ENCODE measurements around the gene ZNF423. TPM values are rescaled to one million over a fixed set of nuclear protein-coding genes. Genes with fewer than 3 reads are reported as not detected.

The ZNF423 gene
- total RNA-seq, 2 experiments from 2014 or later: not detected

DNA sequence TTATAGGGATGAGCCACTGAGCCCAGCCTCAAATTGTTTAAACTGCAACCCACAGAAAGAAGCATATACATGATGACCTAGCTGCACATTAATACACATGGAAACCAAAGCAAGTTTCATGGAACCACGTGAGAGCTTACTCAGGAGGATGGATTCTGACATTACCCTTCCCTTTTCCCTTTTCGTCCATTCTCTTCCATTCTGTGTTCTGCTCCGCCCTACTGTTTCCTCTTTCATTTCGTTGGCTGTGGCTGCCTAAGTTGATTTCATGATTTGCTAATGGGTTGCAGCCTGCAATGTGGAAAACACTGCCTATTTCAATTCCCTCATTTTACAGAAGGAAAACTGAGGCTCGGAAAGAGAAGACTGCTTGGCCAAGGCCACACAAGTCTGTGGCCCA lies 305.8 kb downstream of the ZNF423 start:
- H3K36me3 Mint-ChIP-seq (ENCODE audit: low read depth): no peaks in the 10 kb centered on the region
- no peak for ATAC-seq
- intact Hi-C loops (cut with micrococcal nuclease): no loop called here
- H3K27me3 Mint-ChIP-seq: no peaks in the 10 kb centered on the region
- CTCF ChIA-PET: no interaction called here
- H3K9me3 Mint-ChIP-seq: no peaks in the 10 kb centered on the region
- POLR2A ChIA-PET: no interaction called here
- no peak for DNase-seq
- no peaks in the 10 kb centered on the region for H3K4me1 Mint-ChIP-seq (ENCODE audit: low read depth)
- H3K27ac Mint-ChIP-seq: no peak overlapping the region
- no peak for TF ChIP-seq CTCF (IDR thresholded peaks at IDR 0.05)
- no peak overlapping the region for H3K4me3 Mint-ChIP-seq

GRCh38 chr16:49548325-49548970 lies 307.5 kb downstream of the ZNF423 start:
- Mint-ChIP-seq H3K4me1 (ENCODE audit: low read depth) (no peaks in the 10 kb centered on the region), H3K27me3 (no peaks in the 10 kb centered on the region), H3K36me3 (ENCODE audit: low read depth) (no peaks in the 10 kb centered on the region), H3K27ac (no peak overlapping the region), H3K4me3 (no peak overlapping the region), H3K9me3 (no peaks in the 10 kb centered on the region)
- intact Hi-C loops (cut with micrococcal nuclease): no loop called here
- ChIA-PET CTCF (no interaction called here), POLR2A (no interaction called here)
- DNase-seq (no peak), ATAC-seq (no peak)
- TF ChIP-seq CTCF (IDR thresholded peaks at IDR 0.05): no peak

GRCh38 chr16:49547448-49547847 lies 308.5 kb downstream of the ZNF423 start:
- ATAC-seq: no peak
- POLR2A ChIA-PET: no interaction called here
- H3K4me1 Mint-ChIP-seq (ENCODE audit: low read depth): no peaks in the 10 kb centered on the region
- DNase-seq: no peak
- no peak overlapping the region for H3K4me3 Mint-ChIP-seq
- no peaks in the 10 kb centered on the region for H3K9me3 Mint-ChIP-seq
- no peak for TF ChIP-seq CTCF (IDR thresholded peaks at IDR 0.05)
- CTCF ChIA-PET: no interaction called here
- intact Hi-C loops (cut with micrococcal nuclease): no loop called here
- no peaks in the 10 kb centered on the region for H3K36me3 Mint-ChIP-seq (ENCODE audit: low read depth)
- H3K27ac Mint-ChIP-seq: no peak overlapping the region
- no peaks in the 10 kb centered on the region for H3K27me3 Mint-ChIP-seq

GRCh38 chr16:49546735-49547134 lies 309.2 kb downstream of the ZNF423 start:
- Mint-ChIP-seq H3K27me3 (no peaks in the 10 kb centered on the region), H3K4me1 (ENCODE audit: low read depth) (no peaks in the 10 kb centered on the region), H3K9me3 (no peaks in the 10 kb centered on the region), H3K36me3 (ENCODE audit: low read depth) (no peaks in the 10 kb centered on the region), H3K4me3 (no peak overlapping the region), H3K27ac (no peak overlapping the region)
- intact Hi-C loops (cut with micrococcal nuclease): no loop called here
- TF ChIP-seq CTCF (IDR thresholded peaks at IDR 0.05): no peak
- ATAC-seq: no peak
- ChIA-PET CTCF (no interaction called here), POLR2A (no interaction called here)
- DNase-seq: no peak

GRCh38 chr16:49545741-49546448 lies 310.0 kb downstream of the ZNF423 start:
- ChIA-PET CTCF (interaction anchor here (0.8 kb wide), 1 partner anchor 138 kb away, joined by 3 read pairs; no protein-coding TSS in a partner anchor), POLR2A (no interaction called here)
- TF ChIP-seq CTCF (IDR thresholded peaks at IDR 0.05): no peak
- Mint-ChIP-seq H3K27ac (no peak overlapping the region), H3K4me3 (no peak overlapping the region), H3K36me3 (ENCODE audit: low read depth) (no peaks in the 10 kb centered on the region), H3K27me3 (no peaks in the 10 kb centered on the region), H3K9me3 (peaks cover 3% of the 10 kb centered on the region), H3K4me1 (ENCODE audit: low read depth) (no peaks in the 10 kb centered on the region)
- DNase-seq: no peak
- intact Hi-C loops (cut with micrococcal nuclease): no loop called here
- no peak for ATAC-seq

Data from activated CD8-positive, alpha-beta T cell treated with anti-CD3 and anti-CD28 coated beads for 36 hours (primary cell).